ENCODE results near the gene LRRC27.

The LRRC27 gene

GRCh38 chr10:132301371-132302330, 30.3 kb upstream of the LRRC27 start:
- no peak for DNase-seq

GRCh38 chr10:132302421-132303310, 29.3 kb upstream of the LRRC27 start:
- no peak for DNase-seq

- DNase-seq = no peak
Measured at GRCh38 chr10:132303361-132304115, 28.5 kb upstream of the LRRC27 start.

GRCh38 chr10:132304756-132305509, 27.1 kb upstream of the LRRC27 start:
- DNase-seq = no peak

GRCh38 chr10:132305654-132306342, 26.2 kb upstream of the LRRC27 start:
- DNase-seq = no peak

- no peak for DNase-seq
Measured at GRCh38 chr10:132306343-132306685, 25.7 kb upstream of the LRRC27 start.

GRCh38 chr10:132306864-132307751, 24.9 kb upstream of the LRRC27 start:
- peak in 1 of 2 donors; percentile 28 for DNase-seq

- DNase-seq = peak; percentile 89 to 95
Measured at GRCh38 chr10:132307823-132308586, 24.0 kb upstream of the LRRC27 start, which contains the start of gene STK32C. STK32C (minus strand) TSS chr10:132307950; CDS start chr10:132307833, 117 bp downstream.

GRCh38 chr10:132308587-132309470, 23.2 kb upstream of the LRRC27 start:
- peak in 1 of 2 donors; percentile 17 for DNase-seq

- no peak for DNase-seq
Measured at GRCh38 chr10:132309471-132309865, 22.5 kb upstream of the LRRC27 start.

GRCh38 chr10:132309879-132310591, 22.0 kb upstream of the LRRC27 start:
- no peak for DNase-seq

GRCh38 chr10:132310701-132311337, 21.2 kb upstream of the LRRC27 start:
- DNase-seq = peak; percentile 64 to 65

GRCh38 chr10:132311338-132311939, 20.6 kb upstream of the LRRC27 start:
- peak in 1 of 2 donors; percentile 13 for DNase-seq

- no peak for DNase-seq
Measured at GRCh38 chr10:132313305-132313704, 18.7 kb upstream of the LRRC27 start.

GRCh38 chr10:132313865-132314264, 18.1 kb upstream of the LRRC27 start:
- DNase-seq = no peak

- no peak for DNase-seq
Measured at GRCh38 chr10:132314336-132314735, 17.7 kb upstream of the LRRC27 start.

Data from inflammatory macrophage (primary cell).